Type B pancreatic cell (in vitro differentiated cells): Measurements from ENCODE around the gene PLA2G12A. TPM values are rescaled to one million over a fixed set of nuclear protein-coding genes. Genes with fewer than 3 reads are reported as not detected.

ENCODE experiments used
- DNase-seq: peaks from one replicate; pipeline ENCODE4 v3.0.0; 2021; ENCODE audit warnings: mixed read lengths; ENCODE audit not compliant: unreplicated experiment; ENCODE audit errors: extremely low spot score
- H3K27ac Mint-ChIP-seq: 2 replicates; pipeline ENCODE4 v1.8.0; 2021; ENCODE audit warnings: mild to moderate bottlenecking, mixed read lengths
- H3K27me3 Mint-ChIP-seq: 2 replicates; pipeline ENCODE4 v1.8.0; 2021; ENCODE audit warnings: mixed read lengths
- H3K36me3 Mint-ChIP-seq: 2 replicates; pipeline ENCODE4 v1.8.0; 2021; ENCODE audit warnings: mixed read lengths
- H3K4me1 Mint-ChIP-seq: one replicate; pipeline ENCODE4 v1.8.0; 2021; ENCODE audit warnings: mixed read lengths; ENCODE audit not compliant: unreplicated experiment
- H3K4me3 Mint-ChIP-seq: 2 replicates; pipeline ENCODE4 v1.8.0; 2021; ENCODE audit warnings: mild to moderate bottlenecking, mixed read lengths
- H3K9me3 Mint-ChIP-seq: 2 replicates; pipeline ENCODE4 v1.8.0; 2021; ENCODE audit warnings: mixed read lengths
- total RNA-seq: library from RNA; stranded (reverse); gene quantifications from 2 replicates; pipeline ENCODE4 v1.2.1, GENCODE V29; 2021; ENCODE audit warnings: low replicate concordance
- TF ChIP-seq, protein P1 (sequence below): fragments of 200-600 bp; sonication (generic); conservative IDR thresholded peaks from 2 replicates; pipeline ENCODE4 v1.5.0; 2021; ENCODE audit warnings: antibody characterized with exemption, mild to moderate bottlenecking

The PLA2G12A gene
- total RNA-seq, 1 donor from 2014 or later = 39.3 TPM

DNA sequence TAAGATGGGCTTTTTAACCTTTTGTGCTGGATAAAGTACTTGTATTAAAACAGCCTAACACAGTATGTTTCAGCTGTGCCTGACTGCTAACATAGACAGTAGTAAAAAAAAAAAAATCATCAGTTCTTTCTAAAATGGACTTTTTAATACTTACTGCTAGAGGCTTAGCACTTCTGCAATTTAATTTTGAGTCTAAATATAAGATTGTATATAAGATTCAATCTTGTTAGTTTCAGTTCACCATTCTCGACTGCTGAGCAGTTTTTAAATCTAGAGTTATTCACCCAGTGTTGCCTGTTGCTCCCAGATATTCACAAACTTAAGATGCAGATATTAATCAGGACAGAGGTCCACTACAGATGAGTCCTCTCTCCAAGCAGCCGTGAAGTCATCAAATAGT is 6.8 kb downstream of the PLA2G12A start:
- H3K36me3 Mint-ChIP-seq = peaks cover 26% of the 10 kb centered on the region
- peaks cover 13% of the 10 kb centered on the region for H3K4me1 Mint-ChIP-seq
- H3K27me3 Mint-ChIP-seq = no peaks in the 10 kb centered on the region
- H3K27ac Mint-ChIP-seq = no peak overlapping the region
- no peaks in the 10 kb centered on the region for H3K9me3 Mint-ChIP-seq
- no peak for DNase-seq
- TF ChIP-seq, protein P1, sequence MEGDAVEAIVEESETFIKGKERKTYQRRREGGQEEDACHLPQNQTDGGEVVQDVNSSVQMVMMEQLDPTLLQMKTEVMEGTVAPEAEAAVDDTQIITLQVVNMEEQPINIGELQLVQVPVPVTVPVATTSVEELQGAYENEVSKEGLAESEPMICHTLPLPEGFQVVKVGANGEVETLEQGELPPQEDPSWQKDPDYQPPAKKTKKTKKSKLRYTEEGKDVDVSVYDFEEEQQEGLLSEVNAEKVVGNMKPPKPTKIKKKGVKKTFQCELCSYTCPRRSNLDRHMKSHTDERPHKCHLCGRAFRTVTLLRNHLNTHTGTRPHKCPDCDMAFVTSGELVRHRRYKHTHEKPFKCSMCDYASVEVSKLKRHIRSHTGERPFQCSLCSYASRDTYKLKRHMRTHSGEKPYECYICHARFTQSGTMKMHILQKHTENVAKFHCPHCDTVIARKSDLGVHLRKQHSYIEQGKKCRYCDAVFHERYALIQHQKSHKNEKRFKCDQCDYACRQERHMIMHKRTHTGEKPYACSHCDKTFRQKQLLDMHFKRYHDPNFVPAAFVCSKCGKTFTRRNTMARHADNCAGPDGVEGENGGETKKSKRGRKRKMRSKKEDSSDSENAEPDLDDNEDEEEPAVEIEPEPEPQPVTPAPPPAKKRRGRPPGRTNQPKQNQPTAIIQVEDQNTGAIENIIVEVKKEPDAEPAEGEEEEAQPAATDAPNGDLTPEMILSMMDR = no peak
- no peak overlapping the region for H3K4me3 Mint-ChIP-seq

DNA sequence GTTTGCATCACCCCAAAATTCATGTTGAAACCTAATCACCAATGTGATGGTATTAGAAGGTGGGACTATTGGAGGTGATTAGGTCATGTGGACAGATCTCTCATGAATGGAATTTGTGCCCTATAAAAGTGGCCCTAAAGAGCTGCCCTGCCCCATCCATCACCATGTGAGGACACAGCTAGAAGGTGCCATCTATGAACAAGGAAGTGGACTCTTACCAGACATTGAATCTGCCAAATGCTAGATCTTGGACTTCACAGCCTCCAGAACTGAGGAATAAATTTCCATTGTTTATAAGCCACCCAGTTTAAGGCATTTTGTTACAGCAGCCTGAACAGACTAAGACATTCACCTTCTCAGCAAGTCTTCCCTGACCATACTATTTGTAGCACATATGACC is 7.5 kb downstream of the PLA2G12A start:
- TF ChIP-seq, protein P1 = no peak
- no peak overlapping the region for H3K27ac Mint-ChIP-seq
- H3K4me3 Mint-ChIP-seq = no peak overlapping the region
- H3K9me3 Mint-ChIP-seq = no peaks in the 10 kb centered on the region
- H3K36me3 Mint-ChIP-seq = peaks cover 23% of the 10 kb centered on the region
- peaks cover 8% of the 10 kb centered on the region for H3K4me1 Mint-ChIP-seq
- no peak for DNase-seq
- H3K27me3 Mint-ChIP-seq = no peaks in the 10 kb centered on the region

DNA sequence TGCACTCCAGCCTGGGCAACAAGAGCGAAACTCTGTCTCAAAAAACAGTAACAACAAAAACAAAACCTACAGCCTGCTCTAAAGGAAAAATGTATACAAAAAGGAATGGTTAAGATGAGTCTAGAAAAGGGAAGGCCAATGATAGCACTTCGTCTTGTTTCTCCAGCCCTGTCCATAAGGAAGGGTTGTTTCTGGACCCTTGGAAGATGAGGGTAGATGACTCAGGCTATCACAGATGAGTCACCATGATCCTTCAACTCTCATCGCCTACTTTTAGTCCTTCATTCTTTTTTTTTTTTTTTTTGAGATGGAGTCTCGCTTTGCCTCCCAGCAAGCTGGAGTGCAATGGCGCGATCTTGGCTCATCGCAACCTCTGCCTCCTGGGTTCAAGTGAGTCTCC is 8.8 kb downstream of the PLA2G12A start:
- peaks cover 30% of the 10 kb centered on the region for H3K36me3 Mint-ChIP-seq
- H3K4me3 Mint-ChIP-seq = no peak overlapping the region

DNA sequence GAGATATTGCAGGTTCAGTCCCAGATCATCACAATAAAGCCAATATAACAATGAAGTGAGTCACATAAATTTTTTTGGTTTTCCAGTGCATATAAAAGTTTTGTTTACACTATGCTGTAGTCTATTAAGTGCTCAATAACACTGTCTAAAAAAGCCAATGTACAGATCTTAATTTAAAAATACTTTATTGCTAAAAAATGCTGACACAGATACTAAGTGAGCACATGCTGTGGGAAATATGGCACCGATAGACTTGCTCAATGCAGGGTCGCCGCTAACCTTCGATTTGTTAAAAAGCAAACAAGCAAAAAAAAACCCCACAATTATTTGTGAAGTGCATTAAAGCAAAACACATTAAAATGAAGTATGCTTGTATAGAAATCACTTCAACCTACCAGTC is 10.3 kb downstream of the PLA2G12A start:
- no peak for DNase-seq
- Mint-ChIP-seq H3K36me3 (peaks cover 29% of the 10 kb centered on the region), H3K27ac (no peak overlapping the region), H3K4me1 (no peaks in the 10 kb centered on the region), H3K9me3 (no peaks in the 10 kb centered on the region), H3K27me3 (no peaks in the 10 kb centered on the region), H3K4me3 (no peak overlapping the region)
- TF ChIP-seq, protein P1 = no peak

More for the DNA sequence above, 8.8 kb downstream of the PLA2G12A start:
- peaks cover 3% of the 10 kb centered on the region for H3K4me1 Mint-ChIP-seq
- no peak overlapping the region for H3K27ac Mint-ChIP-seq
- TF ChIP-seq, protein P1 = no peak
- H3K9me3 Mint-ChIP-seq = no peaks in the 10 kb centered on the region
- no peak for DNase-seq
- H3K27me3 Mint-ChIP-seq = no peaks in the 10 kb centered on the region

DNA sequence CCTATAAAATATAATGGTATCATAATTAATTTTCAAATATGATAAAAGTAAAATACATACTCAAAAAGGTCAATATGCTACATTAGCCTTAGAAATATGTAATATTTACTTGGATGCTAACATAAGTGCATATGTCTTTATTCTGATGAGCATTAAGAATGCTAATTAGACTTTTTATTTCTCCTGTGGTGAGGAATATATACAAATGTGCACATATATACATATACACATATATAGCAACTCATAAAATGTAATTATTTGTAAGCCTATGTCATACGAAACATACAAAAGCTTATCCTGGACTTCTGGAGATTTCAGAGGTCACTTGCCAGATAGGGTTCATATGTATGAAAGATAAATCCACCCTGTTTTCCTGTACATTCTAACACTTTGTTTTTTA is 11.1 kb downstream of the PLA2G12A start:
- Mint-ChIP-seq H3K4me3 (no peak overlapping the region), H3K36me3 (peaks cover 25% of the 10 kb centered on the region), H3K9me3 (no peaks in the 10 kb centered on the region), H3K4me1 (no peaks in the 10 kb centered on the region), H3K27ac (no peak overlapping the region), H3K27me3 (no peaks in the 10 kb centered on the region)
- no peak for DNase-seq
- TF ChIP-seq, protein P1 = no peak

DNA sequence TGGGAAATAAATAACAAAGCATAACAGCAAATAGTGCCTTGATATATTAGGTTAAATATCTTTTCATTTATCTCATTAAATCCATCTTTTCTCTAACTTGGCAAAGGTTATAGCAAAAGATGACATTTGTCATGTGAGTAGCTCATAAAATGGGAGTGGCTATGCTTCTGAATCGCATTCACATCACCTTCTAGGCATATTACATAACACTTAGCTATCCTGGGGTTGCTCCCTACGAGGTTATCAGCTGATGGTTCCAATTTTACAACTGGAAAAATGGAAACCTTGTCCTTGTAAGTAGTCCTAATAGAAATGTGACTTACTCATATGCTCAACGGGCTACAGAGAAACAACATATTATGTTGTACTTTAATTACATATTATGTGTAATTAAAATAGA is 16.4 kb downstream of the PLA2G12A start:
- DNase-seq = no peak
- Mint-ChIP-seq H3K9me3 (no peaks in the 10 kb centered on the region), H3K4me1 (no peaks in the 10 kb centered on the region), H3K36me3 (peaks cover 21% of the 10 kb centered on the region), H3K27me3 (no peaks in the 10 kb centered on the region), H3K4me3 (no peak overlapping the region), H3K27ac (no peak overlapping the region)
- TF ChIP-seq, protein P1 = no peak
